Measurements from ENCODE around the gene MTHFD1L.

MTHFD1L gene

DNA sequence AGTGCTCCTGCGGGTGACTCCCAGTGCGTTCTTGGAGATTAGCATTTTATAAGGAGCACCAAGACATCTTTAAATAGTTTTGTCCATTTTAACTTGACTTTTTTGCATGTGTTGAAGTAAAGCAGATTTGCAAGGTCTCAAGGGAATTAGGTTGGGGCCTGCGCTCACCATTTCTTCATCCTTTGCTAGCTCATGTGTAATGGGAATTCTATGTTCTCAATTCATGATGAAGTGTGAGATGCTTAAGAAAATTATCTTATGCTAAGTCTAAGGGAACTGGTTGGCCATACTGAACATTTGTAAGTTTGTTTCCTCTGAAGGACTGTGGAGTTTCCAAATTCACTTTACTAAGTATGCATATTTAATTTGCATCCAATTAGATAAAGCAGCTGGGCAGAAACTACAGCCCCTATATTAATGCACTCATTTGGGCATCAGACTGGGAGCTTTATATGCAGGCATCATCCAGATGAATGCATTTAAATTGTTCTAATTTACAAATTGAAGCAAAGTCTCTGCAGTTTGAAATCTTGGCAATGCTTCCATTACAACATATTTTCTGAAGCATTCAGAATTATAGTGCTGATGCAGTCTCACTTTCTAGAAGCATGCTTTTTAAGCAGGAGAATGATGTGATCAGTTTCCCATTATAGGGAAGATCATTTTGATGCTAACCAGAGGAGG lies 266.0 kb downstream of the MTHFD1L start:
- DNase-seq, result no peak

DNA sequence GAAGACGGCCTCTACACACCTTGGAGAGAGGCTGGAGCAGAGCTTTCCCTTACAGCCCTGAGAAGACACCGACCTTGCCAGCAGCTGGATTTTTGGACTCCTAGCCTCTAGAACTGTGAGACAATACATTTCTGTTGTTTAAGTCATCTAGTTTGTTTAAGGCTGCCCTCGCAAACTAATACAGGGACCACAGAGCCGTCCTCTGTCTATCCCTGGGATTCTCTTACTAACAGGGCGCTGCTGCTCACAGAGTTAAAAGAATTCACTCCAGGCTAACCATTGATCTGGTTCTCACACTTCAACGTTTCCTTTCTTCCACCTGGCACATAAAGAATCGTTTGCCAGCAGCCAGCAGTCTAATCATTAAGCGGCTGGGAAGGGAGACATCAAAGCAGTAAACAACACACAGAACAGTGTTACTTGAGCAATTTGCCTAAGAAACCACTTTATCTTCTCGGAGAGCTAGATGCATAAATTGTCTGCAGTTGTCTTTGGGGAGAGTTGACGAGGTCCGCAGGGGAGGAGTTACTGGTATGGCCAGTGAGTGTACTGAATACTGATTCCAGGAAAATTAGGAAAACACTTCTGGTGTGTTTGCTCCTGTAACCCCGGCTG lies 270.7 kb downstream of the MTHFD1L start:
- DNase-seq, result no peak

DNA sequence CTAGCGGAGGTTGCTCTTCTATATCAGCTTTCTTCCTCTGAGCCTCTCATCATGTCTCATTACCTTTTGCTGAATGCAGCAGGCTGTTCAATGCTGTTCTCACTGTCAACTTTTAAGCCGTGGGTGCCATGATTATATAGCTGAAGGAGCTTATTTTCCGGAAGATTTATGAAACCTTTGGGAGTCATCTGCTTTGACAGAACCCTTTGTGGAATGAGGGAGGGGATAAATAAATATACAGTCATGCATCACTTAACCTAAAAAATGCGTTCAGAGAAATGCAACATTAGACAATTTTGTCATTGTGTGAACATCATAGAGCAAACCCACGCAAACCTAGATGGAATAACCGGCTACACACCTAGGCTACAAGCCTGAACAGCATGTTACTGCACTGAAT lies 272.0 kb downstream of the MTHFD1L start:
- DNase-seq, result no peak

- no peak for DNase-seq
Observed at GRCh38 chr6:151139524-151139923, 274.0 kb downstream of the MTHFD1L start.

- DNase-seq, result no peak
Observed at GRCh38 chr6:151140767-151141166, 275.3 kb downstream of the MTHFD1L start.

- no peak for DNase-seq
Observed at GRCh38 chr6:151141685-151142084, 276.2 kb downstream of the MTHFD1L start.

- no peak for DNase-seq
Observed at GRCh38 chr6:151142676-151143075, 277.2 kb downstream of the MTHFD1L start.

GRCh38 chr6:151143337-151143736 lies 277.8 kb downstream of the MTHFD1L start:
- DNase-seq, result no peak

GRCh38 chr6:151143806-151144205 lies 278.3 kb downstream of the MTHFD1L start:
- DNase-seq, result no peak

GRCh38 chr6:151147118-151147832 lies 281.8 kb downstream of the MTHFD1L start:
- no peak for DNase-seq

GRCh38 chr6:151148111-151148510 lies 282.6 kb downstream of the MTHFD1L start:
- DNase-seq, result no peak

- DNase-seq, result no peak
Observed at GRCh38 chr6:151149793-151150192, 284.3 kb downstream of the MTHFD1L start.

Measured in NCI-H2081 treated with DMSO at 0.1 percent for 48 hours (cell line).